DMS 273 treated with DMSO at 0.1 percent for 48 hours (cell line): ENCODE measurements around the gene RRAD.

ENCODE experiments used
- DNase-seq: peaks from one replicate; lab custom pipeline; 2025; lab: John Stamatoyannopoulos, UW

Gene RRAD

DNA sequence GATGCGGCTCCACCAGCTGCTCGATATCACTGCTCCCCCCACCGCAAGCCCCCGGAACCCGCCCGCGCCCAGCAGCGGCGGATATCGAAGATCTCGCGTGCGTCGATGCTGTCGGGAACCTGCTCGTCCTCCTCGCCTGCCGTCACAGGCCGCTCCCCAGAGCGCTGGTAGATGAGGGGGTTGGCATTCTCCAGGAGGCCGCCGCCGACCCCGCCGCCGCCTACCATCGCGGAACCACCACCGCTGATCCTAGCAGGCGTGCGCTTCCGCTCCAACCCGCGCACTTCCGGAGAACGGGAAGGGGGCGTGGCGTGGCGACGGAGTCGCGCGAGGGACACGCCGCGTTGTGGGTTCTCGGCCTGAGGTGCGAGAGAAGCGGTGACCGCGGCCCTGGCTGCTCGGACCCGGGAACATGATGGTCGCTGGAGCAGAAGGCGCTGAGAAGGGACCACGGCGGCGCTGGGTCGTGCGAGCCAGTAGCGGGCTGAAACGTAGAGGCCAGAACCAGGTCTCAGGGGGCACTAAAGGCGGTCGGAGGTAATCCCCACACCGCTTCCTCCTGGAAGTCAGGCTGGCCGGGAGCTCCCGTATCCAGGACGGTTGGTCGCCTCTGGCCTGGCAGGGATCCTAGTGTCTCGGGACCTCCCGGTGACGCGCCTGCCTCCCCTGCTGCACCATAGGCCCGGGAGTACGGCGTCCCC is 9.0 kb upstream of the RRAD start, which contains the start of gene CIAO2B:
Gene CIAO2B (minus strand): TSS at position 265 of the 701 bp plus-strand sequence. CDS start 38 bp downstream, at position 227.
- no peak for DNase-seq

DNA sequence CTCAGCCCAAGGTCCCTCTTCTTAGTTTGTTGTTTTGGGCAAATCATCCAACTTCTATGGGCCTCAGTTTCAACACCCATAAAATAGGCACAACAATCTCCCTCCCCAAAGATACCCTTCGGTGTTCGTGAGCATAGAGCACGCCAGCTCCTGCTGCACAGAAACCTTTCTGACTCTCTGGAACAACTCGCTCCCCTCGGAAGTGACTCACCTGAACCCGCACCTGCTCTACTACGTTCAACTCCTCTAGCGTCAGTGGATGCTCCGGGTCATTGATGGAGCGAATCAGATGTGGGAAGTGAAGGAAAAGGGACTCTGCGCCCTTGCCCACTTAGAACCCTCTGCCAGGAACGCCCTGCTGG is 8.4 kb upstream of the RRAD start:
- no peak for DNase-seq

DNA sequence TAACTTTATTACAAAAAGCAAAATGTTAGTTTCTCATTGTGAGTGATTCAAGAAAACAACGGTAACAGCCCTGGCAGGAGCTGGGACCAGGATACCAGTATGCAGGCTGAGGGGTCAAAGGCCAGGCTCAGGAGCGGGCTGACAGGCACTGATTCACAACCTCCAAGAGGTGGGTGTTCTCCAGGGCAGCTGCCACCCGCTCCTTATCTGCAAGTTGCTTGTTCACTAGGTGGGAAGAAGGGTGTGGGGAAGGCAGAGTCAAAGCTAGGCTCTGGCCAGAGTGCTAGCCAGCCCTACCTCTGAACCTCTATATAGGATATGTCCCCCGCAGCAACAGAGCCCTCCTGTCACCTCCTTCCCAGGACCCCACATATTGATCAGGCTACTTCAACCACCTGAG is 6.7 kb upstream of the RRAD start:
- no peak for DNase-seq

DNA sequence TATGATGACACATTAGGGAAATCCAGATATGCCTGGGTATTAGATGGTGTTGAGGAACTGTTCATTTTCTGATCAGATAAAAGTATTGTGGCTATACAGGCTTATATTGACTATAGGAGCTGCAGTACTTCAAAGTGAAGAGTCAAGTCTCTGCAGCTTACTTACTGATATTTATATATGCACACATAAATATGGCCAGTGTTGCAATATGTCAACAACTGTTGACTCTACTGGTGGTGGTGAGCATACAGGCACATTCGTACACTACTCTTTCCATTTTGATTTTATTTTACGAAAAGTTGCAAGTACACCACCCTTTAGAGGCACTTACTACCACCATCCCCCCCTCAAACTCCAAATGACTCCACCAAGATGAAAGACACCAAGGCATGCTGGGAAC is 6.3 kb upstream of the RRAD start:
- DNase-seq, result no peak

DNA sequence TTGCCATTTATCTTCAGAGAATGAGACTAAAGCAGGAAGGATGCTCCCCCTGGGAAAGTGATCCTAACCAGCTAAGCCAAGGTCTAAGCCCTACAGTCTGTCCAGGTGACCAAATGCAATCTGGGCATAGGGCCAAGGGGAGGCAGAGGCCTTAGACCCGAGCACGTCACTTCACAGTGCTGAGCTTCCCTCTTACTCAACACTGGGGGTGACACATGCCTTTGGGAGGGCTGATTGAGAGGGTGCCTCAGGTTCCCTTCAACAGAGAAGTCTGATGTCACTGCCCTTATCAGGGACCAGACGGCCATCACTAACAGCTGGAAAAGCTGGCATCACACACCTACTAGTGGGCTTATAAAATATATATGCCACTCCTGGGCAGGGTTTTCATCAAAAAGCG is 4.9 kb upstream of the RRAD start:
- DNase-seq, result no peak

DNA sequence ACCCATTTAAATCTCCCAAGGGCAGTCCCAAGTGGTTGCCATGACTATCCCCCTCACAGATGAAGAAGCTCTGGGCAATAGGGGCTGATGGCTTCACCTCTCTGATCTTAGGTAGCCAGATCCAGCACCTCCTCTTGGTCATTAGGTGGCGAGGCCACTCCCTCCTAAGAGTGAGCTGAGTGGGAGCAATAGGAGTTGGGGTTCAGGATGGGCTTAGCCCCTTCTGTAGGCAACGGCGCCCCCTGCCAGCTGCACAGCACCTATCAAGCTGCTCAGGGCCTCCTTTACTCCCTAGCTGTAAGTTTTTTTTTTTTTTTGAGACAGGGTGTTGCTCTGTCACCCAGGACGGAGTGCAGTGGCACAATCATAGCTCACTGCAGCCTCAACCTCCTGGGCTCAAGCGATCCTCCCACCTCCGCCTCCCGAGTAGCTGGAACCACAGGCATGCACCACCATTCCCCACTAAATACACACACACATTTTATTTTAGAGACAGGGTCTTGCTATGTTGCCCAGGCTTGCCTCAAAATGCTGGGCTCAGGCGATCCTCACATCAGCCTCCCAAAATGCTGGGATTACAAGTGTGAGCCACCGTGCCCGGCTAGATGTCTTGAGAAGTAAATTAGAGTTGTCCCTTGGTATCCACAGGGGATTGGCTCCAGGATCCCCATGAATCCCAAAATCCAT is 3.5 kb upstream of the RRAD start:
- no peak for DNase-seq

DNA sequence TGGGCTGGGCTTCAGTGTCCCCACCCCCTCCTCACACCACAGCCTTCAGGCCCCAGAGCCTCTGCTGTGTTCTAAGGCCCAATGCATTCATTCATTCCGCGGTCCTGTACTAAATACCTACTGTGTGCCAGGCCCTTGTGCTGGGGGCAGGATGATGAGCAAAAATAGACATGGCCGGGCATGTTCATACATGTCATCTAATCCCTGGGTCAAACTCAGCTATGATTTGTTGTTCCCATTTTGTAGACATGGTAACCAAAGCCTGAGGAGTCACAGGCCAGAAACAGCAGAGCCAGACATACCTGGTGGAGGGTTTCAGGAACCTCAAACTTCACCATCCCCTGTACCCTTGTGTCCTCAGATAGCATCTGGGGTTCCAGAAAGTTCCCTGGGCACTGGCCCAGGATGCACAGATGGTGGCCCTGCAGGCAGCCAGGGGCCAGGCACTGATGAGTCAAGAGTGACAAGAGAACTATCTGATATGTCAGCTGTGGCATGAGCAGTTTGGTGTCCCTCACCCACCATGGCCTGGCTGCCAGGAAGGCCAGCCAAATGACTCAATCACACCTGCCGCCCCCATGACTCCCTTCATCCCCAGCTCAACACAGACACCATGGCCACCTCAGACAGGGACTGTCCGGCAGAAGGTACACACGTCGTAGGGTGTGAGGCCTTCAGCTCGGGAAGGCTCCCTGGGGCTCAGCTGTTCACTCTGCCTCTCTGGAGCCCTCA is 2.7 kb upstream of the RRAD start:
- DNase-seq, result no peak

DNA sequence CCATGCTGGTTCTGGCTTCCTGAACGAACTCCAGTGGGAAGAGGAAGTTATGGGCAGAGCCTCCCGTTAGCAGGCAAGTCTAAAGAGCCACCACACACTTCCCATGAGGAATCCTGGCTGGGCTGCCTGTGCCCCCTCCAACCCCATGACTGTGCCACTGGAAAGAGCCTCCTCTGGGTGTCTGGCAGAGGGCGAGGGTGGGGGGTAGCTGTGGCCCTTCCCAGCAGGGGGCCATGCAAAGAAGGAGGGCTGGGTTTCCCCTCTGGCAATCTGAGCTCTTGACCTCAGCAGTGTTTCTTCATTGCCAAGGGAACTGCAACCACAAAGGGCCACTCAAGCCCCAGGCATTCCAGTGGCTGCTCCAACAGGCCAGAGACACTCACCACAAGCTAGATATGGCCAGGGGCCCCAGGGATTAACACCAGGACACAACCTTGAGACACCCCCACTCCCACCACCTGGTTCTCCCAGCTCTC is 1.7 kb upstream of the RRAD start:
- DNase-seq, result no peak

DNA sequence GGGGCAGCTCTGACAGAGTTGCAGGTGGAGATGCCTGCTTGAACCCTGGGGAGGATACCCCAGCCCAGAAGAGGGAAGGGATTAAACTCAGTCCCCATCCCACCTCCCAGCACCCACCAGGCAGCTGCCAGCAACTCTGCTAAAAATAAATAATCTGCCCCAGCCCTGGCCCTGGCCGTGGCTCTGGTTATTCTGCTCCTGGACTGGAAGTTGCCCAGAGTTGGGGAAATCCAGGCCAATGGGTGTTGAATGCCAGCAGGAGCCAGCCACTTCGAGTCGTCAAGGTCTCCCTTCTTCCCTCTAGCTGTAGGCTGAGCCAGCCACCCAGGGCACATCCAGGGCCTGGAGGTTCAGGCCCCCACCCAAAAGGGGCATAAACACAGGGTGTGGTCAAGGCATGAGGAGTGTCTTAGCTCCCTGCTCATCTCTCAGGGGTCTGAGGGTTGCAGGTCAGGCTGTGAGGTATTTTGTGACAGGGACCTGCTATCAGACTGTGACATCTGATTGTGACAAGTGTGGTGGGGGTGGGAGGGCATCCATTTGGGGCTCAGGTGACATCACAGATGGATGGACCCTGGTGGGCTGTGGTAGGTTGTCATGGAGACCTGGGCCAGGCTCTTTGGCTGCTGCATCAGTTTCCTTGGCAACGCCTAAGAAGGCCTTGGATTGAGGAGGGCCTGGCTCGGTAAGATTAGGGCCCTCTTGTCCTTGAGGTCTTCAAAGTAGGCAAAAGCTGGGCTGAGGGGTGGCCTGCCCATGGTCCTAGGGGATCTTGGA is 1.0 kb upstream of the RRAD start:
- DNase-seq, result no peak

DNA sequence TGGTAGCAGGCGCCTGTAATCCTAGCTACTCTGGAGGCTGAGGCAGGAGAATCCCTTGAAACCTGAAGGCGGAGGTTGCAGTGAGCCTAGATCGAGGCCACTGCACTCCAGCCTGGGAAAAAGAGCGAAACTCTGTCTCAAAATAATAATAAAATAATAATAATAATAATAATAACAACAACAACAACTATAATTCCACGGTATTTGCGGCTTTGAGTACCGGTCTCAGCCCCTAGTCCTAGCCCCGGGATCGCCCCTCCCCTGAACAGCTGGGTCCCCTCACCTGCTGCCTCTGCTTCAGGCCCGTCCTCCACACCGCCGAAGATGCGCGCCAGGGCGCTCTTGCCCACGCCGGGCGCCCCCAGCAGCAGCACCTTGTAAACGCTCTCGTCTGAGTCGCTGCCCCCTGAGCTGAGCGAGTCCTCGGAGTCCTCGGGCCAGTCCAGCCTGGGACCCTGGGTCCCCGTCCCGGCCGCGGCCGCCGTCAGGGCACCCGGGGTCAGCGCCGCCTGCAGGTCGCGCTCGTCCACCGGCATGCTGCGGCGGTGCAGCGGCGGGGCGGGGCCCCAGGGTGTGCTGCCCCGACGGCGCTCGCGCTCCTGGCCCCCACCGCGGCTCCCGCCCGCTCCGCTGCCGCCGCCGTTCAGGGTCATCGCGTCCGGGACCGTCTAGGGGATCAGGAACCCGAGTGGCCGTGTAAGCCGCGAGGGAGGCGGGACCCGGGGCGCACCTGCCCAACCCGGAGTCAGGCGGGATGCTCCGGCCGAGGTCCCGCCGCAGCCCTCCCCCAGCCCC is 611 bp downstream of the RRAD start:
- no peak for DNase-seq

DNA sequence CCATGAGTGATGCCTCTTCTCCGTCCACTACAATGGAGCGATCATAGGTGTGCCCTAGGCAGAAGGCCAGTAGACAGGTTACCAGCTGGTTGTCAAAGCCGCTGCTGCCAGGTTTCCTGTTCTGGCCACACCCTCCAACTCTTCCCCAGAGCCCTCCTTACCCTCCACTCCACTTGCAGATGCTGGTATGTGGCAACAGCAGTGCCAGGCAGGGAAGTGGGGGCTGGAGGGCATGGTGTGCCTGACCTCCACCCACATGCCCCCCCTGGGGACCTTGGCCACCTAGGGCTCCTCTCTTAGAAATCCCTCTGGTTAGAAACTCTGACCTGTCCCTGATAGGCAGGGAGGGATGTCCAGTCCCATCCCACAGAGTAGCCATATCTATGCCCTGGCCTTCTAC is 1.5 kb downstream of the RRAD start:
- DNase-seq, result no peak

DNA sequence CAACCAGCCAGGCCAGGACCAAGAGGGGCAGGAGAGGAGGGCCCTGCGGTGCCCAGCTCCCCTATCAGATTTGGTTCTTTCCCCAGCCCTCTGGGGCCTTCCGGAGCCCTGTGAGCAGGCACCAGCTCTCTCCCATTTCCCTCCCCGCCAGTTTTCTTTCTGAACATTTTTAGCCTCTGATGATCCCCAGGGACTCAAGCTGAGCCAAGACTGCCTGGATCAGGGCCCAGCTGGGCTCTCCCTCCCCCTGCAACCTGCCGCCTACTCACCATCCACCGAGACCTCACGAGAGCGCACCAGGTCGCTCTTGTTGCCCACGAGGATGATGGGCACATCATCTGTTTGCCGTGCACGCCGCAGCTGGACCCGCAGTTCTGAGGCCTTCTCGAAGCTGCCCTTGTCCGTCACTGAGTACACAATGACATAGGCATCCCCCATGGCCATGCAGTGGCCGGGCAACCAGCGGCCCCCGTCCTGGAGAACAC is 2.0 kb downstream of the RRAD start:
- DNase-seq, result peak; percentile 80

DNA sequence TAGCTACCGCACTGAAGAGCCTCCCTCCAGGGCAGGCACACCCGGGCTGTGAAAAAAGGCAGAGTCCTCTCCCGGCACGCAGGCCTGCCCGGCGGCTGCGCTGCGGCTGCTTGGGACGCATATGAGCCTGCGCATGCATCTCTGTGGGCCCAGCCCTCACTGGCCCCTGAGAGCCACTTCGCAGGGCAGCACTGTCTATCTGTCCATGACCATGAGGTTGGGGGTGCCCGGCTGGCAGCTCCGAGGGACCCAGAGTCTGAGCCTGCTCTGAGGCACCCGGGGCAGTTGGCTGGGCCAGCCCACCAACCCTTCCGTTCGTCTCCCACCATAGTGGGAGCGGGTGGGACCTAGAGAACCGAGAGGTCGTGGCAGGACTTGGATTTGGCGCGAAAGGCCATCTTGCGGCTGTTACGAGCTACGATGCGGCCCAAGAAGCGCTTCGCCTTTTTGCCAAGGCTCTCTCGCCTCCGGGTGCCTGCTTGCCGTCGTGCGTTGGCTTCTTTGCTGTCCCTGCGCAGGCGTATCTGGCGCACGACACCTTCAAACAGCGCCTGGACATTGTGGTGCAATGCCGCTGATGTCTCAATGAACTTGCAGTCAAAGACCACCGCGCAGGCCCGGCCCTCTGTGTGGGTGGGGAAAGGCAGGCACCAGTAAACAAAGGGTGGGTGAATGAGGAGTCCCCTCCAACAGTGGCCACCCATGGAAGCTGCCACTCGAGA is 3.4 kb downstream of the RRAD start:
- no peak for DNase-seq

DNA sequence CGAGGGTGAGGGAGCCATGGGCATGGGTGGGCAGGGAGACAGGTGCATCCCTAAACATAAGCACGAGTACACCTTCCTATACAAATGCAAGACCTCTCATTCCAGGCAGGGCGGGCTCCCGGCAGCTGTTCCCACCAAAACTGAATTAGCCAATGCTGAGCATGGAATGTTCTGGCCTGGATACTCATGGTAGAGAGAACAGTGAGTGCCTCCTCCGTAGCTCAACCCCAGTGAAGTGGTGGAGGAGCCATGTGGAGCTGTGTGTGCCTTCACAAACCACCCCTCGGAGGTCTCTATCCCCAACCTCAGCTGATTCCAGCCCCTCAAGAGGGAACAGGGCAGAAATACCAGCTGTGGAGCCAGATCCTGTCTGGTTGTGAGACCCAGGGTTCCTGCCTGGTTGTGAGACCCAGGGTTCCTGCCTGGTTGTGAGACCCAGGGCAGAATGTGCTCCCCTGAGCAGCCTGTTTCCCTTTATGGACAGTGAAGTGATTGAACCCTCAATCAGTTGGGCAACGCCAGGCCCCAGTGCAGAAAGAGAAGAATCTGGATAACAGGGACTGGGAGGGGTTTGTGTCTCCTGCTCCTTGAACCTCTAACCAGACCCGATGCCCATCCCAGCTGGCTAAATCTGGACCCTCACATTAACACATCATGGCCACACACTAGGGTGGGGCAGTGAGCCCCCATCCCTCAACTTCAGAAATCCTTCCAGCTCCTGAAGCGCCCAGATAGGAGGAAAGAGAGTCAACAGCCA is 4.2 kb downstream of the RRAD start:
- DNase-seq, result no peak

DNA sequence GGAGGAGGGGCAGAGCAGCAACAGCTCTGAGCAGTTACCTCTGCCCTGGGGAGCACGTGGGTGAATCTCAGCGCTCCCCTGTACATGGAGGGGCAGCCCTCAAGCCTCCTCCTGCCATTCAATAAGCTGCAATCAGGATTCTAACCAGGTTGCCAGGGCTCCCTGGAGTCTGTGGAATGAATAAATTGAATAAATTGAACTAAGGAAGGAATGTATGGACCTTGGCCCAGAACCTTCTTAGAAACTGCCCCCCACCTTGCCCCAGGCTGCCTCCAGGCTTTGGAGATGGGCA is 5.1 kb downstream of the RRAD start:
- no peak for DNase-seq

DNA sequence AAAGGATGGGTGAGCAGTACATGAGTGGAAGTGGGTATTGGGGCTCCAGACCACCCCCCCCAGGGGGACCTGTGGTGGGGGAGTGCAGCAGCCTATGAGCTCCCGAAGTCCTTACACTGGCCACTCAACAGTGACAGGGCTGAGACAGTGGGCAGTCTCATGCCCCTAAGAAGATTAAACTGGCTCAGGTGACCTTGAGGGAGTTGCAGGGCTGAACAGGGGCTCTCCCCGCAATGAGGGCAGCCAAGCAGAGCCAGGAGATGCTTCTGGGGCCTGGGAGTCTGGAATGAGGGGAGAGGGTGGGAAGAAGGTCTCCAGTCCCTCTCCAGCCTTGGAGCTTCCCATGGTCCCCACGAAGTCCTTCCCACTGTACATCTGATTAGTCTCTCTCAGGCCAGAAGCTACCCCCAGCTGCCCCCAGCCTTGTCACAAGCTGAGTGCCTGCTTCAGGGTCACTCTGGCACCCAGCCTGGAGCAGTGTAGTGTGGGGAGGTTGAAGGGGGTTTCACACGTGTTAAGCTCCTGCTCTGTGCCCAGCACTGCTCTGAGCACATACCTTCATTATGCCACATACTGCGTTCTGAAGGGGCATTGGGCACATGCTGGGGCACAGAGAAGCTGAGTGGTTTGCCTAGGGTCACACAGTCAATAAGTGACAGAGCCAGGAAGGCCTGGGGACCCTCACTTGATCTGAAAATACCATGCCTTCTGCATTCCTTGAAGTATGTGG is 5.6 kb downstream of the RRAD start:
- no peak for DNase-seq

DNA sequence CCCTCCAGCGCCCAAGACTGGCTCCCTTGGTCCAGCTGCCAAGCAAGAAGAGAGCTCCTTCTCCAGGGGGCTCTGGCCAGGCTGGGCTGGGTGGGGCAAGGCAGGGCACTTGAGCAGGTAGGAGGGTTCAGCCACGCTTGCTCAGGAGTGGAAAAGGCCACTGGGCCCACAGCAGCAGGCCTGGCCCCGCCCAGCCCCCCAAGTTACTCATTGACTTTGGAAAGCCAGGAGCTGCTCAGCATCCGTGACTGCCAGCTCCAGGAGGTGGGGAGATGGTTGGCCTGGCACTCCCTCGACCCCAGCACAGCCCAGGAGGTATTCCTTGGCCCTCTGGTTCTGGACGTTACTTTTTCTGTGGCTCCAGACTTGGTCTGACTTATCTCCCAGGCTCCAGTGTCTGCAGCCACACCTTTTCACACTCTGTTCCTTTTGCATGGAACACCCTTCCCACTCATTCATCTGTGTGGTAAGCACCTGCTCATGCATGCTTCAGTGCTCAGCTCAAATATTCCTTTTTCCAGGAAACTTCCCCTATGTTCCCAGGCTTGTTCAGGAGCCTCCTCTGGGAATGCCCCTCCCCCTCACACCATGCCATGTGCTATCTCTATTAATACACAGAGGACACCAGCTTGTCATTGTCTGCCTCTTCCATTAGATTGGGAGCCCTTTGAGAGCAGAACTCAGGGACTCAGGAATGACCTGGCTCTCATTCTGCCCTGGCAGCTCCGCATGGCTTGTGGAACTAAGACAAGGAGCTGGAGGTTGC is 6.3 kb downstream of the RRAD start, which contains the start of gene CDH16:
Gene CDH16 (minus strand): TSS at position 83 of the 766 bp plus-strand sequence. CDS start 820 bp downstream, outside the sequence.
- no peak for DNase-seq

DNA sequence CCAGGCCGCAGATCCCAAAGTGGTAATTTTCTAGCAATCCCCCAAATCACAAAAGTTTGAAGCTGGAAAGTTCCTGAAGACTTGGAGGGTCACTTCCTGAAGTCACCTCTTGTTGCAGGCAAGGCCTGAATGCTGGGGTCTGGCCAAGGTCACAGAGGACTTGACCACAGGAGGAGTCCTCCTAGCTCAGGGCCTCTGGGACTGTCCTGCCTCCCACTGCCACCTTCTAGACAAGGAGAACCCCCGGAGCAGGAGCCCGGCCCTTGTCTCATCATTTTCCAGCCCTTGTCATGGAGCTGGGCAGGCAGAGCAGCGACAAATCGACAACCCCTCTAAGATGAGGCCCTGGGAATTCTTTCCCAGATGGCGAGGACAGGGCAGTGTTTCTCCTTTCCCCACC is 7.0 kb downstream of the RRAD start:
- no peak for DNase-seq
